ENCODE data around the gene GALNT17.

The GALNT17 gene

DNA sequence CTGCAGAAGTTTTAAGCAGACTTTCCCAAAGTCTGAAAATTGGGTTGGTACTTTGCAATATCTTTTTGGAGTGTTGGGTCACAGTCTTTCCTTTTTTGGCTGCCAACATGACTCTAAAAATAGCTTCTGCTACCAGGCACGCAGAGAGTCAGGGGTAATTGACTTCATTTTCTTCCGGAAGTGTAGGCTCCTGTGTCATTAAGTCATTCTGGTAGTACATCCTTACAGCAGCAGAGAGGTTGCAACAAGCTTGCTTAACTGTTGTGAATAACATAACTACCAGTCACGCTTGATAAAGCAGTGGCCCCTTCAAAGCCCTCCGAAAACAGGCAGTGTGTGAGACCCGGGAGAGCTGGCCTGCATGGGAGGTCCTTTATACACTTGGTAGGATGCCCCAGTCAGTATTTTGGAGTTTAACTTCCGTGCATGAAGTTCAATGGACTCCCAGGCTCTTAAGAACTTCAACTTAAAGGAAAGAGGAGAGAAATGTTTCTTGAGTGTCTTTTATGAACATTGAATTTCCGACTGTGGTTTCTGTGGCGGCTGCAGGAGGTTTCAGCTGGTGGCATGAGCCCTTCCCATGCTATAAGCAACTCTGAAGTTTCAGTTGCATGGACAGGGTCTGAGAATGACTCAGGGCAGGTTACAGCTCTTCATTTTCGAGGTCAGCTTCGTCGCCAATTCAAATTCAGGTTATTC is 310.7 kb downstream of the GALNT17 start:
- in situ Hi-C loops (cut with MboI; ENCODE audit: low sequenced_read_pairs) = no loop called here

DNA sequence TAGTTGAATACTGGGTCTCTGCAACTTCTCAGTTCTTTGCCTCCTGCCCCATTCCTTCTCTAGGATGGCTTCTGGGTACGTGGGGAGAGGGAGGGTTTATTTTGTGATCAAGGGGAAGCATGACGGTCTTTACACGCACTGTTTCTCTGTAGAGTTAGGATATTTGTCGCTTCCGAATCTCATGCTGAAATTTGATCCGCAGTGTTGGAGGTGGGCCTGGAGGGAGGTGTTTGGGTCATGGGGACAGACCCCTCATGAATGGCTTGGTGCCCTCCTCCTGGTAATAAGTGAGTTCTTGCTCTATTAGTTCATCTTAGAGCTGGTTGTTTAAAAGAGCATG is 311.2 kb downstream of the GALNT17 start:
- in situ Hi-C loops (cut with MboI; ENCODE audit: low sequenced_read_pairs) = no loop called here

- in situ Hi-C loops (cut with MboI; ENCODE audit: low sequenced_read_pairs) = no loop called here
These were observed 312.2 kb downstream of the GALNT17 start for GRCh38 chr7:71444130-71444529.

DNA sequence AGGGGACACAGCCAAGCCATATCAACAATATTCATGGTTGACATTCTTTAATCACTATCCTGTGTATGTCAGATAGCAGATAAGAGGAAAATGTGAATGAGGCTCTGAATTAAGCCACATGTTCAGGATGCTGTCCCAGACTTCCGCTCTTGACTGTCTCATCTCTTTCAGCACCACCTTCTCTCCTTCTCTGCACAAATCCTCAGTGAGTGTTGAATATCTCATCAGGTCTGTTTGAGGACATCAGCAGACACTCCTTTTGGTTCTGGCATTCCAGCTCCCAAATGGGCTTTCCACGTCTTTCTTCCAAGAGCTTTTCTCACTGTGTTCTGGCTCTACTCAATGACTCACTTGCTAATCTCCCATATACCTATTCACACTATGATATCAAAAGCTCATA is 321.7 kb downstream of the GALNT17 start:
- in situ Hi-C loops (cut with MboI; ENCODE audit: low sequenced_read_pairs) = no loop called here

DNA sequence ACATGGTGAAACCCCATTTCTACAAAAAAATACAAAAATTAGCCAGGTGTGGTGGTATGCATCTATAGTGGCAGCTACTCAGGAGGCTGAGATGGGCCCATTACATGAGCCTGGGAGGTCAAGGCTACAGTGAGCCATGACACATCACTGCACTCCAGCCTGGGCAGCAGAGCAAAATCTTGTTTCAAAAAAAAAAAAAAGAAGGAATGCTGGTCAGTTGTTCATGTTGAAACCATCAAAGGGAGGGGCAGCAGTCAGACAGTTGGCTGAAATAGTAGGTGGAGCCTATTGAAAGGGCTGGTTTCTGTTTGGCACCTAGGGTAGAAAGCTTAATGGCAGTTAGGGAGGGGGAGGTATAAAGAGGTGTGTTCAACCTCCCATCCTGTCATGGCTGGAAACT is 323.0 kb downstream of the GALNT17 start:
- in situ Hi-C loops (cut with MboI; ENCODE audit: low sequenced_read_pairs) = no loop called here

GRCh38 chr7:71457021-71457420 is 325.1 kb downstream of the GALNT17 start:
- in situ Hi-C loops (cut with MboI; ENCODE audit: low sequenced_read_pairs) = no loop called here

- in situ Hi-C loops (cut with MboI; ENCODE audit: low sequenced_read_pairs) = no loop called here
These were observed 326.1 kb downstream of the GALNT17 start for GRCh38 chr7:71457846-71458590.

DNA sequence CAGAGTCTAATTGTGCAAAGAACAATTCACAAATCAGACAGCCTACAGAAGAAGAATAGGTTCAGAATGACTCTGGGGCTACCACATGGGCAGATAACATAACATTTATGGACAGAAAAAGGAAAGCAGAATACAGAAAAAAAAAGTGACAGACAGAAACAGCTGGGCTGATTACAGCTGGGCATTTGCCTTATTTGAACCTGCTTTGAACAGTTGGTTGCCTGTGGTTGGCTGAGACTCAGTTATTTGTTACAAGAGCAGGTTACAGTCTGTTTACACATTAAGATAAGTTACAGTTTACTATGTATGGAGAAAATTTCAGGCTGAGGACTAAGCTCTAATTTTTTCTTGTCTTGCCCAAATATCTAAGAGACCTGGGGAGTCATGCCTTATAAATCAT is 327.2 kb downstream of the GALNT17 start:
- in situ Hi-C loops (cut with MboI; ENCODE audit: low sequenced_read_pairs) = no loop called here

DNA sequence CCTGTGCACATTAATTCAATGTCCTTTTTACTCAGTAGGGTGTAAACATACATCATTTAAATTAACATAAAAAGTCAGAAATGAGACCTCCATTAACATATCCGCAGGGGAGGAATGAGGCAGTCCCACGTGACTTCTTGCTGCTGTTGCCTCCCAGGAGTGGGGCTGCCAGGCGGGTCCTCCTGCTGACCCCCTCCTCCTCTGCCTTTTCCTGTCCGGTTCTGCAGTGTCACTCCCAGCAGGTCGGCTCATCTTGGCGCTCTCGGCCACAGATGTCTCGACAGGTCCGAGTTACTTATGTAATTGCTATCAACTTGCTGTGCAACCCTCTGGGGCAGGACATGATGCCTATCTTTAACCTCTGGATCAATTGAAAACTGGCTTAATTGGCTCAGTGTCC is 329.6 kb downstream of the GALNT17 start:
- in situ Hi-C loops (cut with MboI; ENCODE audit: low sequenced_read_pairs) = no loop called here

DNA sequence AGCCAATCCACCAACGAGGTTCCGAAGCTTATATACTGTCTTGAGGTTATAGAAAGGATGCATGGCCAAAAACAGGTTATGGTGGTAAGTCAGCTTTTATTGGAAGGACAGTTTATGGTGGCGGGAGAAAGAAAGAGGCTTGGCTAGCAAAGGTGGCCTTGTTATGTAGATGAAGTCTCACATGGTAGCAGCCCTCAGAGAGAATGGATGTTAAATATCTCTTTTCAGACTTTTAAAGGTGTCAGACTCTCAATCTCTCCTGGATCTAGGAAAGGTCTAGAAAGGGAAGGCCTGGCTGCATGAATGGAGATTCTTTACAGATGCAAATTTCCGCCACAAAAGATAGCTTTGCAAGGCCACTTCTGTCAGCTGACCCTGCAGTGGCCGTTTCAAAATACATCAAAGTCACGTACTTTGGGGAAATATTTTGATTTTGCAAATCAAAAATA is 333.8 kb downstream of the GALNT17 start:
- in situ Hi-C loops (cut with MboI; ENCODE audit: low sequenced_read_pairs) = no loop called here

DNA sequence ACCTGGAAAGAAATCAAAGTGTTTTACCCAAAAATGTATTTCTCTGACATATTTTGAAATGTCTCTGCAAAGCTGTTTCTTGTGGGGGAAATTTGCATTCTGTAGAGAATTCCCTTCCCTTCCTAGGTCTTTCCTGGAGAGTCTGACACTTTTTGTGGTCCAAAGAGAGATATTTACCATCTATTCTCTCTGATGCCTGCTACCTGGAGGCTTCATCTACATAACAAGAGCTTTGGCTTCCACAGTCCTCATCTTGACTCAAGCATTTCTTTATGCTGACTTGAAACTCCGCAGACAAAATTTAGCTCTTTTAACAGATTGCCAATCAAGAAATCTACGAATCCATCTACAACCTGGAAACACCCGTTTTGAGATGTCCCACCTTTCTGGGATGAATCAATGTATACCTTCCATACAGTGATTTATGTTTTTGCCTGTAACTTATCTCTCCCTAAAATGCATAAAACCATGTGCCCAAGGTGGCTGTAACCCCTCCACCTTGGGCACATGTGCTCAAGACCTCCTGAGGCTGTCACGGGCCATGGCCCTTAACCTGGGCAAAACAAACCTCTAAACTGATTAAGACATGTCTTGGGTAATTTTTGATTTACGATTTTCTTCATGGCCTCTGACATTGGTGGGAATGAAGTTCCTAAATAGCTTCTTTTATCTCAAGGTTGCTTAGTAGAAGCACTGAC is 334.7 kb downstream of the GALNT17 start:
- in situ Hi-C loops (cut with MboI; ENCODE audit: low sequenced_read_pairs) = no loop called here

GRCh38 chr7:71470326-71470725 is 338.4 kb downstream of the GALNT17 start:
- in situ Hi-C loops (cut with MboI; ENCODE audit: low sequenced_read_pairs) = no loop called here

DNA sequence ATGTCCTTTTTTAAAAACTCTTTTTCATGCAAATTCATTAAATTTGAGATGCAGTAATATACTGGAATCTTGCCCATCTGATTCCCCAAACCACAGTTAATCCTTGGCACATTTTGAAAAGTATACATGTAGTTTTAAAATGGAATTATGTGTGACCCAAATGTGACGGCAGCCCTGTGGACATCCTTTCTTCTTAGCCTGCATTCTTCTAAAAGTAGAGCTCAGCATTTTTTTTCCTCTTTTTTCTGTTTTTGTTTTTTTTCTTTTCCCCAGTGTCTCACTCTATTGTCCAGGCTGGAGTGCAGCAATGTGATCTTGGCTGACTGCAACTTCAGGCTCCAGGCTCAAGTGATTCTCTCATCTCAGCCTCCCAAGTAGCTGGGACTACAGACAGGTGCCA is 338.9 kb downstream of the GALNT17 start:
- in situ Hi-C loops (cut with MboI; ENCODE audit: low sequenced_read_pairs) = no loop called here

GRCh38 chr7:71472962-71473361 is 341.0 kb downstream of the GALNT17 start:
- in situ Hi-C loops (cut with MboI; ENCODE audit: low sequenced_read_pairs) = no loop called here

DNA sequence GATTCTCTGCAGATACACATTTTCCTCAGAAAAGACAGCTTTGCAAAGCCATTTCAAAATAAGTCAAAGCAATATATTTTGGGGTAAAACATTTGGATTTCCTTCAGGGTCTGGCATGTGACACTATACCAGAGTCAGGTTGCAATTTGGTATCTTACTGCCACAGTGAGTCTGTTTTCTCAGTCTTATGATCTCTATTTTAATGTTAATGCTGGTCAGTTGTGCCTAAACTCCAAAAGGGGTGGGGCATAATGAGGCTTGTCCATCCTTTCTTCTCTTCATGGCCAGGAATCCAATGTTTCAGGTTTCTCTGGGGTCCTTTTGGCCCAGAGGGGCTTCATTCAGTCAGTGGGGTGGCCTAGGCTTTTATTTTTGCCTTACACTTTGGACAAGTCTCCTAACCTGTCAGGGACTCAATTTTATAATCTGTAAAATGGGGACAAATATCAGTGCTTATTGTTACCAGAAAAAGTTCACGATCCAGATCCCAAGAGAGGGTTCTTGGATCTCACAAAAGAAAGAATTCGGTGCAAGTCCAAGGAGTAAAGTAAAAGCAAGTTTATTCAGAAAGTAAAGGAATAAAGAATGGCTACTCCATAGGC is 341.5 kb downstream of the GALNT17 start:
- in situ Hi-C loops (cut with MboI; ENCODE audit: low sequenced_read_pairs) = no loop called here

DNA sequence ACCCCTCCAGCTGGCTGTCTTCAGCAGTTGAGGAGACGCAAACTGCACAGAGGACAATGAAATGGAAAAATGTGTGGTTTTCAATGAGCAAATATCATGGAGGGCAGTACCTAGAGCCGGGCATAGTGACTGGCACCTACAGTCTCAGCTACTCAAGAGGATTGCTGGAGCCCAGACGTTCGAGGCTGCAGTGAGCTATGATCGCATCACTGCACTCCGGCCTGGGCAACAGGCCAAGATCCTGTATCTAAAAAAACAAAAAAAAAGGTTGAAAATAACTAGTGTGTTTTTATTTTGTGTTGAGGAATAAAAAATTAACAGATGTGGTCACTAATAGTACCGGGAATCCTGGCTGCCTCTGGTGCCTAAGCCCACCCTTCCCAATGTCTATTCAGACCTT is 345.5 kb downstream of the GALNT17 start:
- in situ Hi-C loops (cut with MboI; ENCODE audit: low sequenced_read_pairs) = no loop called here

DNA sequence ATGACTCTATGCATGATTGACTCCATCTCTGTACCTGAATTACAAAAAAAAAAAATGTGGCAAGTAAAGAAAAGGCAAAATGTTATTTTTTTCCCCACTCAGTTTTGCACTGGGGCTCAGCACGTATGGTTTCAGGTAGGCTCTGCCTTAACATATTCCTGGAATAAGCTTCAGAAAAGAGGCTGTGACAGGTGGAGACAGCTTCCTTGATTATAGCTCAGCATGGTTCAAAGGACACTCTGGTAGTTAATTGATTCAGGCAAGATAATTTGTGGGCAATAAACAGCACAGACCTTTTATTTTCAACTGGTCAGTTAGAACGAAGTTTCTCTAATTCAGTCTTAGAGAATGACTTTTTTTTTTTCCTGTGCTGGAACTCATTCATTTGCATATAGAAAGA is 347.3 kb downstream of the GALNT17 start:
- in situ Hi-C loops (cut with MboI; ENCODE audit: low sequenced_read_pairs) = no loop called here

GRCh38 chr7:71480791-71481190 is 348.8 kb downstream of the GALNT17 start:
- in situ Hi-C loops (cut with MboI; ENCODE audit: low sequenced_read_pairs) = no loop called here

GRCh38 chr7:71482284-71482683 is 350.3 kb downstream of the GALNT17 start:
- in situ Hi-C loops (cut with MboI; ENCODE audit: low sequenced_read_pairs) = no loop called here

DNA sequence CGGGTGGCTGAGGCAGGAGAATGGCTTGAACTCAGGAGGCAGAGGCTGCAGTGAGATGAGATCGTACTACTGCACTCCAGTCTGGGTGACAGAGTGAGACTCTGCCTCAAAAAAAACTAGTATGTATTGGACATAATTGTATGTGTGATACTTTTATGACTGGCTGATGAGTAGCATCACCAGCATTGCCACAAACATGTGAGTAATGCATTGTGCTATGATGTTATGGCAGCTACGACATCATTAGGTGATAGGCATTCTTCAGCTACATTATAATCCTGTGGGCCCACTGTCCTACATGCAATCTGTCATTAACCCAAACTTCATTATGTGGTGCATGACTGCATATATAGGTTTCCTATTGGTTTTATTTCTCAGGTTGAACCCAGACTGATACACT is 352.4 kb downstream of the GALNT17 start:
- in situ Hi-C loops (cut with MboI; ENCODE audit: low sequenced_read_pairs) = no loop called here

- in situ Hi-C loops (cut with MboI; ENCODE audit: low sequenced_read_pairs) = no loop called here
These were observed 353.6 kb downstream of the GALNT17 start for GRCh38 chr7:71485586-71485985.

- in situ Hi-C loops (cut with MboI; ENCODE audit: low sequenced_read_pairs) = no loop called here
These were observed 354.5 kb downstream of the GALNT17 start for GRCh38 chr7:71486414-71486813.
